Measurements from ENCODE around the gene PPP4C.
"Not testable (repeated sequence)": the region's sequence is repeated elsewhere in the genome, so short reads cannot be mapped to it uniquely, and the experiment has no call there.

Gene PPP4C

GRCh38 chr16:30121741-30122571 lies 46.2 kb downstream of the PPP4C start:
- Histone ChIP-seq H3F3A (ENCODE audit: insufficient read depth) (peaks cover 4% of the 10 kb centered on the region; the same call in 1 of the 2 replicates), H3K9me3 (ENCODE audit: insufficient read depth, low read length) (no peaks in the 10 kb centered on the region), H3K4me2 (ENCODE audit: low read depth, low read length, poor library complexity, severe bottlenecking) (peak overlapping the region; percentile 74), H3K27ac (ENCODE audit: low read depth, low read length) (peak overlapping the region; percentile 57), H3K9ac (ENCODE audit: low read length) (peak overlapping the region; percentile 93), H3K36me3 (ENCODE audit: low read length) (no peaks in the 10 kb centered on the region), H3K27me3 (ENCODE audit: low read length) (no peaks in the 10 kb centered on the region), H3K79me2 (ENCODE audit: insufficient read depth, low read length) (no peaks in the 10 kb centered on the region), H2AFZ (ENCODE audit: low read depth, low read length, severe bottlenecking) (no peak overlapping the region), H3K9me2 (replicated peaks; ENCODE audit: insufficient read depth, low read length) (no peaks in the 10 kb centered on the region), H3K4me3 (ENCODE audit: insufficient read depth, low read length, poor library complexity, severe bottlenecking) (peak overlapping the region; percentile 70), H4K20me1 (ENCODE audit: low read depth, low read length) (no peaks in the 10 kb centered on the region)
- TF ChIP-seq CTCF (IDR thresholded peaks at IDR 0.05; ENCODE audit: insufficient read depth, low read length, poor library complexity, severe bottlenecking) (no peak), EZH2phosphoT487 (conservative IDR thresholded peaks at IDR 0.05; ENCODE audit: low read length) (no peak)

DNA sequence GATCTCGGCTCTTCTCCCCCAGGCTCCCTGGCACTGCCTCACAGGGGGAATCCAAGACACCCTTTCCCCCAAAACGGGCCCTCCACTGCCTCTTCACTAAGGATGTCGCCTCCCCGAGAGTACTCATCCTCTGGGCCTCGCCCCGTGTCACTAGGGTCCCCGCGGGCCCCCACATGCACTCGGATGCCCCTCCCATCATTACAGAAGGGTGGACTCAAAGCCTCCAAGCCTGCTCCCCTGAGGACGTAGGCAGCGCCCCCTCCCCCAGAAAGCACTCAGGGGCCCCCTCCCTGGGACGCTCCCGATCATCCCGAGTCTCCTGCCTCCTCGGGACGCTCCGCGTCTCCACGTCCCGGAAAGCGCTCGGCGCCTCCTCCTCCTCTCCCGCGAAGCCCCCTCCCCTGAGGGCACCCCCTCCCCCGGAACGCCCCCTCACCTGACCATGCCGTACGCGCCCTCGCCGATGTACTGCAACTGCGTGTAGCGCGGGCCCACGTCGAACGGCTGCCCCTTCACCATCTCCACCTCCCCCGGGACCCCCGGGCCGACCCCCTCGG lies 46.9 kb downstream of the PPP4C start:
- no peak for TF ChIP-seq EZH2phosphoT487 (conservative IDR thresholded peaks at IDR 0.05; ENCODE audit: low read length)
- TF ChIP-seq CTCF (IDR thresholded peaks at IDR 0.05; ENCODE audit: insufficient read depth, low read length, poor library complexity, severe bottlenecking) = no peak
- no peaks in the 10 kb centered on the region for H3K9me2 ChIP-seq (replicated peaks; ENCODE audit: insufficient read depth, low read length)
- peak overlapping the region; percentile 57 for H3K27ac ChIP-seq (ENCODE audit: low read depth, low read length)
- H2AFZ ChIP-seq (ENCODE audit: low read depth, low read length, severe bottlenecking) = peak overlapping the region; percentile 73
- peaks cover 4% of the 10 kb centered on the region; the same call in 1 of the 2 replicates for H3F3A ChIP-seq (ENCODE audit: insufficient read depth)
- H3K36me3 ChIP-seq (ENCODE audit: low read length) = no peaks in the 10 kb centered on the region
- no peaks in the 10 kb centered on the region for H4K20me1 ChIP-seq (ENCODE audit: low read depth, low read length)
- peak overlapping the region; percentile 70 for H3K4me3 ChIP-seq (ENCODE audit: insufficient read depth, low read length, poor library complexity, severe bottlenecking)
- no peaks in the 10 kb centered on the region for H3K27me3 ChIP-seq (ENCODE audit: low read length)
- peak overlapping the region; percentile 93 for H3K9ac ChIP-seq (ENCODE audit: low read length)
- no peaks in the 10 kb centered on the region for H3K79me2 ChIP-seq (ENCODE audit: insufficient read depth, low read length)
- no peaks in the 10 kb centered on the region for H3K9me3 ChIP-seq (ENCODE audit: insufficient read depth, low read length)
- peak overlapping the region; percentile 74 for H3K4me2 ChIP-seq (ENCODE audit: low read depth, low read length, poor library complexity, severe bottlenecking)

DNA sequence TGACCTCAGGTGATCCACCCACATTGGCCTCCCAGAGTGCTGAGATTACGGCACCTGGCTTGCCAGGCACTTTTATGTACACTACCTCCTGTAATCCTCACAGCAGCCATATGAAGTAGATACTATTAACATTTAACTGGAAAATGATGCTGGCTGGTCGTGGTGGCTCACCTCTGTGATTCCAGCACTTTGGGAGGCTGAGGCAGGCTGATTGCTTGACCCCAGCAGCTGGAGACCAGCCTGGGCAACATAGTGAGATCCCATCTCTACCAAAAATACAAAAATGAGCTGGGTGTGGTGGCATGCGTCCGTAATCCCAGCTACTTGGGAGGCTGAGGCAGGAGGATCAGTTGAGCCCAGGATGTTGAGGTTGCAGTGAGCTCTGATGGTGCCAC lies 49.2 kb downstream of the PPP4C start:
- no peak overlapping the region for H2AFZ ChIP-seq (ENCODE audit: low read depth, low read length, severe bottlenecking)
- no peak overlapping the region for H3K4me3 ChIP-seq (ENCODE audit: insufficient read depth, low read length, poor library complexity, severe bottlenecking)
- no peak overlapping the region for H3K4me2 ChIP-seq (ENCODE audit: low read depth, low read length, poor library complexity, severe bottlenecking)
- no peaks in the 10 kb centered on the region for H3K36me3 ChIP-seq (ENCODE audit: low read length)
- no peaks in the 10 kb centered on the region for H4K20me1 ChIP-seq (ENCODE audit: low read depth, low read length)
- no peaks in the 10 kb centered on the region for H3K79me2 ChIP-seq (ENCODE audit: insufficient read depth, low read length)
- TF ChIP-seq CTCF (IDR thresholded peaks at IDR 0.05; ENCODE audit: insufficient read depth, low read length, poor library complexity, severe bottlenecking) = no peak
- TF ChIP-seq EZH2phosphoT487 (conservative IDR thresholded peaks at IDR 0.05; ENCODE audit: low read length) = no peak
- H3K27ac ChIP-seq (ENCODE audit: low read depth, low read length) = no peak overlapping the region
- H3K9me2 ChIP-seq (replicated peaks; ENCODE audit: insufficient read depth, low read length) = no peaks in the 10 kb centered on the region
- 0 out of 2 replicates have a peak, but pooled peaks cover 4% of the 10 kb centered on the region for H3F3A ChIP-seq (ENCODE audit: insufficient read depth)
- no peak overlapping the region for H3K9ac ChIP-seq (ENCODE audit: low read length)
- H3K9me3 ChIP-seq (ENCODE audit: insufficient read depth, low read length) = no peaks in the 10 kb centered on the region
- no peaks in the 10 kb centered on the region for H3K27me3 ChIP-seq (ENCODE audit: low read length)

DNA sequence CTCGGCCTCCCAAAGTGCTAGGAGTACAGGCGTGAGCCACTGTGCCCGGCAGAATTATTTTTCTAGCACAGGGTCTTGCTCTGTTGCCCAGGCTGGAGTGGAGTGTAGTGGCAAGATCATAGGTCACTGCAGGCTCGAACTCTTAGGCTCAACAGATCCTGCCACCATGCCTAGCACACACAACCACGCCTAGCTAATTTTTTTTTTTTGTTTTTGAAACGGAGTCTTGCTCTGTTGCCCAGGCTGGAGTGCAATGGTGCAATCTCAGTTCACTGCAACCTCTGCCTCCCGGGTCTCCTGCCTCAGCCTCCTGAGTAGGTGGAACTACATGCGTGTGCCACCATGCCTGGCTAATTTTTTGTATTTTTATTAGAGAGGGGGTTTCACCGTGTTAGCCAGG lies 49.9 kb downstream of the PPP4C start:
- not testable (repeated sequence) for H3K4me3 ChIP-seq (ENCODE audit: insufficient read depth, low read length, poor library complexity, severe bottlenecking); H3K9me2 ChIP-seq (replicated peaks; ENCODE audit: insufficient read depth, low read length); H3K9ac ChIP-seq (ENCODE audit: low read length); H3K36me3 ChIP-seq (ENCODE audit: low read length); H3K79me2 ChIP-seq (ENCODE audit: insufficient read depth, low read length); H4K20me1 ChIP-seq (ENCODE audit: low read depth, low read length); H3K4me2 ChIP-seq (ENCODE audit: low read depth, low read length, poor library complexity, severe bottlenecking); H2AFZ ChIP-seq (ENCODE audit: low read depth, low read length, severe bottlenecking); H3K9me3 ChIP-seq (ENCODE audit: insufficient read depth, low read length); H3K27me3 ChIP-seq (ENCODE audit: low read length); H3F3A ChIP-seq (ENCODE audit: insufficient read depth); H3K27ac ChIP-seq (ENCODE audit: low read depth, low read length)

Data from SU-DHL-6 (cell line).